ENCODE data around the gene GARIN1A.
"Not testable (repeated sequence)": the region's sequence is repeated elsewhere in the genome, so short reads cannot be mapped to it uniquely, and the experiment has no call there.

DNA sequence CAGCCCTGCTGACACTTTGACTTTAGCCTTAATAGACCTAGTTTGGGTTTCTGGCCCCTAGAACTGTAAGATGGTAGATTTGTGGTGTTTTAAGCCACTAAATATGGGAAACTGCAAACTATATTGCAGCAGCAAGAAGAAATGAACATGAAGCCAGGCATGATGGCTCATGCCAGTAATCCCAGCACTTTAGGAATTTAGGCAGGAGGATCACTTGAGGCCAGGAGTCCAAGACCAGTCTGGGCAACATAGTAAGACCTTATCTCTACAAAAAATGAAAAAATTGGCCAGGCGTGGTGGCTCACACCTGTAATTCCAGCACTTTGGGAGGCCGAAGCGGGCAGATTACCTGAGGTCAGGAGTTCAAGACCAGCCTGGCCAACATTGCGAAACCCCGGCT lies 26.9 kb upstream of the GARIN1A start:
- TF ChIP-seq ZNF274 (IDR thresholded peaks at IDR 0.05; ENCODE audit: low read depth, low read length); SUZ12 (IDR thresholded peaks at IDR 0.05; ENCODE audit: extremely low read depth, insufficient read depth, insufficient read length); YY1 (IDR thresholded peaks at IDR 0.05; ENCODE audit: insufficient read depth, insufficient read length): not testable (repeated sequence)

Measured in NT2/D1 (cell line).